DMS 273 (cell line): ENCODE results near the gene SETD1B.

Experiments used
- DNase-seq: peaks from one replicate; lab custom pipeline; 2025; ENCODE audit not compliant: unreplicated experiment; lab: John Stamatoyannopoulos, UW

The SETD1B gene

GRCh38 chr12:121794534-121795033 lies 9.2 kb upstream of the SETD1B start:
- DNase-seq = no peak

GRCh38 chr12:121795034-121795968 lies 8.5 kb upstream of the SETD1B start:
- DNase-seq = peak; percentile 86

- DNase-seq = peak; percentile 68
These were observed 6.7 kb upstream of the SETD1B start for GRCh38 chr12:121796855-121797751.

- peak; percentile 93 for DNase-seq
These were observed 5.6 kb upstream of the SETD1B start for GRCh38 chr12:121797937-121798786.

- DNase-seq = no peak
These were observed 5.0 kb upstream of the SETD1B start for GRCh38 chr12:121798787-121799155.

- DNase-seq = peak; percentile 86
These were observed 4.5 kb upstream of the SETD1B start for GRCh38 chr12:121799156-121799841.

- DNase-seq = peak; percentile 89
These were observed 3.7 kb upstream of the SETD1B start for GRCh38 chr12:121799842-121800693.

- DNase-seq = peak; percentile 69
These were observed 2.9 kb upstream of the SETD1B start for GRCh38 chr12:121800694-121801594.

GRCh38 chr12:121801595-121802484 lies 2.0 kb upstream of the SETD1B start:
- DNase-seq = peak; percentile 41

GRCh38 chr12:121802485-121802842 lies 1.3 kb upstream of the SETD1B start:
- no peak for DNase-seq

- peak; percentile 94 for DNase-seq
These were observed 738 bp upstream of the SETD1B start for GRCh38 chr12:121802843-121803698.

GRCh38 chr12:121804417-121805111 lies 755 bp downstream of the SETD1B start:
- DNase-seq = peak; percentile 60

- peak; percentile 26 for DNase-seq
These were observed 1.6 kb downstream of the SETD1B start for GRCh38 chr12:121805171-121806008.

GRCh38 chr12:121806009-121806545 lies 2.3 kb downstream of the SETD1B start:
- no peak for DNase-seq
